CD4-positive, alpha-beta T cell treated with Interleukin-17A for 1 hour (primary cell): ENCODE measurements around the gene GRHPR.
"Not testable (repeated sequence)": the region's sequence is repeated elsewhere in the genome, so short reads cannot be mapped to it uniquely, and the experiment has no call there.

ENCODE experiments used
- DNase-seq: peaks from one replicate; pipeline ENCODE4 v3.0.0-alpha.2; 2020

GRHPR gene

GRCh38 chr9:37422289-37423104 lies at the start of gene GRHPR:
GRHPR (plus strand) TSS chr9:37422696; CDS start chr9:37422751, 55 bp downstream.
- peak; percentile 88 for DNase-seq

GRCh38 chr9:37372839-37373238 lies 49.7 kb upstream of the GRHPR start:
- no peak for DNase-seq

- no peak for DNase-seq
Measured at GRCh38 chr9:37373621-37374020, 48.9 kb upstream of the GRHPR start.

- no peak for DNase-seq
Measured at GRCh38 chr9:37374892-37375291, 47.6 kb upstream of the GRHPR start.

GRCh38 chr9:37377688-37378612 lies 44.5 kb upstream of the GRHPR start:
- no peak for DNase-seq

GRCh38 chr9:37378613-37379004 lies 43.9 kb upstream of the GRHPR start:
- no peak for DNase-seq

- no peak for DNase-seq
Measured at GRCh38 chr9:37379835-37380234, 42.7 kb upstream of the GRHPR start.

- DNase-seq: no peak
Measured at GRCh38 chr9:37380570-37380969, 41.9 kb upstream of the GRHPR start.

GRCh38 chr9:37381094-37381741 lies 41.3 kb upstream of the GRHPR start:
- DNase-seq: no peak

- DNase-seq: no peak
Measured at GRCh38 chr9:37382161-37382981, 40.1 kb upstream of the GRHPR start.

GRCh38 chr9:37382982-37383357 lies 39.5 kb upstream of the GRHPR start:
- DNase-seq: no peak

- DNase-seq: no peak
Measured at GRCh38 chr9:37383393-37383792, 39.1 kb upstream of the GRHPR start.

GRCh38 chr9:37383876-37384746 lies 38.4 kb upstream of the GRHPR start:
- no peak for DNase-seq

GRCh38 chr9:37385286-37385685 lies 37.2 kb upstream of the GRHPR start:
- no peak for DNase-seq

- DNase-seq: no peak
Measured at GRCh38 chr9:37386988-37387387, 35.5 kb upstream of the GRHPR start.

GRCh38 chr9:37390759-37391158 lies 31.7 kb upstream of the GRHPR start:
- peak; percentile 42 for DNase-seq

GRCh38 chr9:37392272-37392671 lies 30.2 kb upstream of the GRHPR start:
- no peak for DNase-seq

- no peak for DNase-seq
Measured at GRCh38 chr9:37395229-37395628, 27.3 kb upstream of the GRHPR start.

GRCh38 chr9:37395663-37396062 lies 26.8 kb upstream of the GRHPR start:
- DNase-seq: no peak

- DNase-seq: not testable (repeated sequence)
Measured at GRCh38 chr9:37397948-37398347, 24.5 kb upstream of the GRHPR start.

- no peak for DNase-seq
Measured at GRCh38 chr9:37398464-37399025, 24.0 kb upstream of the GRHPR start.
